HG02981 (cell line): Measurements from ENCODE around the gene DPEP1.

Experiments
- ATAC-seq: cut with Tn5 transposase; IDR thresholded peaks from one replicate; pipeline ENCODE4 v1.9.1; 2021; ENCODE audit warnings: mild to moderate bottlenecking, moderate library complexity; ENCODE audit not compliant: unreplicated experiment

The DPEP1 gene

GRCh38 chr16:89598199-89598598, 15.2 kb upstream of the DPEP1 start:
- ATAC-seq, result no peak

GRCh38 chr16:89599451-89599858, 14.0 kb upstream of the DPEP1 start:
- no peak for ATAC-seq

- no peak for ATAC-seq
These were observed 13.5 kb upstream of the DPEP1 start for GRCh38 chr16:89599902-89600301.

GRCh38 chr16:89600427-89600826, 13.0 kb upstream of the DPEP1 start:
- ATAC-seq, result no peak

GRCh38 chr16:89600956-89601355, 12.5 kb upstream of the DPEP1 start:
- ATAC-seq, result no peak

- ATAC-seq, result no peak
These were observed 11.6 kb upstream of the DPEP1 start for GRCh38 chr16:89601906-89602272.

GRCh38 chr16:89602273-89602951, 11.0 kb upstream of the DPEP1 start:
- ATAC-seq, result no peak

- ATAC-seq, result no peak
These were observed 10.4 kb upstream of the DPEP1 start for GRCh38 chr16:89602952-89603590.

- ATAC-seq, result no peak
These were observed 8.7 kb upstream of the DPEP1 start for GRCh38 chr16:89604764-89605163.

GRCh38 chr16:89605186-89605970, 8.1 kb upstream of the DPEP1 start:
- no peak for ATAC-seq

- ATAC-seq, result no peak
These were observed 7.4 kb upstream of the DPEP1 start for GRCh38 chr16:89606006-89606405.

GRCh38 chr16:89607453-89607852, 6.0 kb upstream of the DPEP1 start:
- no peak for ATAC-seq

- no peak for ATAC-seq
These were observed 5.3 kb upstream of the DPEP1 start for GRCh38 chr16:89607937-89608740.

- ATAC-seq, result no peak
These were observed 3.4 kb upstream of the DPEP1 start for GRCh38 chr16:89610108-89610453.

- no peak for ATAC-seq
These were observed 851 bp upstream of the DPEP1 start for GRCh38 chr16:89612415-89613166.

- ATAC-seq, result no peak
These were observed 565 bp downstream of the DPEP1 start for GRCh38 chr16:89613954-89614459.

- no peak for ATAC-seq
These were observed 1.7 kb downstream of the DPEP1 start for GRCh38 chr16:89615176-89615575.

- ATAC-seq, result no peak
These were observed 2.2 kb downstream of the DPEP1 start for GRCh38 chr16:89615596-89616090.

GRCh38 chr16:89616623-89617022, 3.2 kb downstream of the DPEP1 start:
- no peak for ATAC-seq

- no peak for ATAC-seq
These were observed 3.6 kb downstream of the DPEP1 start for GRCh38 chr16:89617036-89617435.
